Activated B cell treated with CpG ODN at 0.5 μM for 24 hours (primary cell): ENCODE results near the gene PLG. TPM values are rescaled to one million over a fixed set of nuclear protein-coding genes. Genes with fewer than 3 reads are reported as not detected.
"Not testable (repeated sequence)": the region's sequence is repeated elsewhere in the genome, so short reads cannot be mapped to it uniquely, and the experiment has no call there.

Experiments
- ATAC-seq: fragments of 200-7000 bp; cut with Tn5 transposase; one replicate; pipeline ENCODE4 v1.10.0; 2021; ENCODE audit warnings: low read depth, mild to moderate bottlenecking, moderate library complexity
- CTCF ChIA-PET: fragments of 350-600 bp; sonication (Branson Sonifier 250); formaldehyde crosslinking; loops from one replicate; lab custom pipeline; 2021; ENCODE audit warnings: antibody characterized with exemption; lab: Charles Lee
- POLR2A ChIA-PET: fragments of 350-600 bp; sonication (Branson Sonifier 250); formaldehyde crosslinking; loops from one replicate; lab custom pipeline; 2021; ENCODE audit warnings: antibody characterized with exemption; lab: Charles Lee
- DNase-seq: peaks from one replicate; pipeline ENCODE4 v3.0.0; 2022
- H3K27ac Mint-ChIP-seq: one replicate; pipeline ENCODE4 v1.8.0; 2020; ENCODE audit warnings: mixed read lengths
- H3K27me3 Mint-ChIP-seq: one replicate; pipeline ENCODE4 v1.8.0; 2021; ENCODE audit warnings: mixed read lengths
- H3K36me3 Mint-ChIP-seq: one replicate; pipeline ENCODE4 v1.8.0; 2021; ENCODE audit warnings: low read depth, mixed read lengths
- H3K4me1 Mint-ChIP-seq: one replicate; pipeline ENCODE4 v1.8.0; 2021; ENCODE audit warnings: mixed read lengths
- H3K4me3 Mint-ChIP-seq: one replicate; pipeline ENCODE4 v1.8.0; 2020; ENCODE audit warnings: mild to moderate bottlenecking, mixed read lengths
- H3K9me3 Mint-ChIP-seq: one replicate; pipeline ENCODE4 v1.8.0; 2020; ENCODE audit warnings: mixed read lengths
- CTCF ChIP-seq: fragments of 200-600 bp; IDR thresholded peaks from one replicate; pipeline ENCODE4 v1.8.0; 2022; ENCODE audit warnings: antibody characterized with exemption, mild to moderate bottlenecking
- intact Hi-C: fragments of 100-400 bp; cut with micrococcal nuclease; formaldehyde crosslinking; loops from one replicate; pipeline ENCODE4 v1.15.1; 2024
- total RNA-seq: library from RNA; stranded (reverse); gene quantifications from 2 replicates; pipeline ENCODE4 v1.2.3, GENCODE V29; 2022

PLG gene
- total RNA-seq, 1 donor from 2014 or later = 0.31 TPM

GRCh38 chr6:160692369-160692959, 9.6 kb upstream of the PLG start:
- Mint-ChIP-seq H3K36me3 (no peaks in the 10 kb centered on the region), H3K27me3 (no peaks in the 10 kb centered on the region), H3K4me1 (no peaks in the 10 kb centered on the region), H3K4me3 (no peak overlapping the region), H3K27ac (no peak overlapping the region), H3K9me3 (no peaks in the 10 kb centered on the region)
- POLR2A ChIA-PET = no interaction called here
- DNase-seq (no peak), ATAC-seq (no peak)
- no peak for TF ChIP-seq CTCF
- intact Hi-C loops = no loop called here
- CTCF ChIA-PET = interaction anchor here (0.7 kb wide), 1 partner anchor 25 kb away, joined by 3 read pairs; no protein-coding TSS in a partner anchor

- H3K27me3 Mint-ChIP-seq, H3K27ac Mint-ChIP-seq, intact Hi-C loops, H3K36me3 Mint-ChIP-seq, H3K9me3 Mint-ChIP-seq, H3K4me1 Mint-ChIP-seq, POLR2A ChIA-PET, CTCF ChIA-PET, H3K4me3 Mint-ChIP-seq, DNase-seq, ATAC-seq: not testable (repeated sequence)
Observed at GRCh38 chr6:160695025-160695424, 7.0 kb upstream of the PLG start.

- H3K9me3 Mint-ChIP-seq, POLR2A ChIA-PET, H3K27me3 Mint-ChIP-seq: not testable (repeated sequence)
Observed at GRCh38 chr6:160695622-160696021, 6.4 kb upstream of the PLG start.

GRCh38 chr6:160696884-160697283, 5.2 kb upstream of the PLG start:
- H3K9me3 Mint-ChIP-seq, POLR2A ChIA-PET, ATAC-seq, H3K4me1 Mint-ChIP-seq, H3K36me3 Mint-ChIP-seq, H3K4me3 Mint-ChIP-seq, H3K27me3 Mint-ChIP-seq, intact Hi-C loops, H3K27ac Mint-ChIP-seq, CTCF ChIA-PET, DNase-seq: not testable (repeated sequence)

More at GRCh38 chr6:160695622-160696021, 6.4 kb upstream of the PLG start:
- intact Hi-C loops, CTCF ChIA-PET, H3K27ac Mint-ChIP-seq, H3K36me3 Mint-ChIP-seq, ATAC-seq, H3K4me3 Mint-ChIP-seq, H3K4me1 Mint-ChIP-seq, DNase-seq: not testable (repeated sequence)

- TF ChIP-seq CTCF = no peak
- POLR2A ChIA-PET = no interaction called here
- CTCF ChIA-PET = no interaction called here
- H3K9me3 Mint-ChIP-seq = no peaks in the 10 kb centered on the region
- H3K4me1 Mint-ChIP-seq = no peaks in the 10 kb centered on the region
- no peak overlapping the region for H3K4me3 Mint-ChIP-seq
- intact Hi-C loops = no loop called here
- no peaks in the 10 kb centered on the region for H3K36me3 Mint-ChIP-seq
- DNase-seq (no peak), ATAC-seq (no peak)
- H3K27me3 Mint-ChIP-seq = peaks cover 9% of the 10 kb centered on the region
- no peak overlapping the region for H3K27ac Mint-ChIP-seq
Observed at GRCh38 chr6:160697826-160698225, 4.2 kb upstream of the PLG start.

DNA sequence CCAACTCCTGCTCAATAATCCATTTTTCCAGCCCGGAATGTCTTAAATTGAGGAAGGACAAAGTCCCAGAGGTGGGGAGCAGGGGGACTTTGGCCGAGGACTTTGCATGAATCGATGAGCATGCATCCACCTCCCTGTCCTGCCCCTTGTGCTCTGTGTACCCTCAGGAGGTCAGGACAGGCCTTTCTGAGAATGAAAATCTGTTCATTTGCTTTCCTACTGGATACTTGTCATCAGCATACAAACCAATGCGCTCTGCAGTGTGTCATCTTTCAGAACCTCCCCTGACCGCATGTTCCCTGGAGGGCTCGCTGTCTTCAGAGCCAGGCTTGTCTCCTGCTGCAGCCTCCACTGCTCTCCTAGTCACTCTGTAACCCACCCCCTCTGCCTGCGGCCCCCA, 2.6 kb downstream of the PLG start:
- intact Hi-C loops, CTCF ChIA-PET, ATAC-seq, H3K4me1 Mint-ChIP-seq, DNase-seq, H3K36me3 Mint-ChIP-seq, POLR2A ChIA-PET, H3K27ac Mint-ChIP-seq, H3K4me3 Mint-ChIP-seq, H3K9me3 Mint-ChIP-seq: not testable (repeated sequence)
- peaks cover 20% of the 10 kb centered on the region for H3K27me3 Mint-ChIP-seq

DNA sequence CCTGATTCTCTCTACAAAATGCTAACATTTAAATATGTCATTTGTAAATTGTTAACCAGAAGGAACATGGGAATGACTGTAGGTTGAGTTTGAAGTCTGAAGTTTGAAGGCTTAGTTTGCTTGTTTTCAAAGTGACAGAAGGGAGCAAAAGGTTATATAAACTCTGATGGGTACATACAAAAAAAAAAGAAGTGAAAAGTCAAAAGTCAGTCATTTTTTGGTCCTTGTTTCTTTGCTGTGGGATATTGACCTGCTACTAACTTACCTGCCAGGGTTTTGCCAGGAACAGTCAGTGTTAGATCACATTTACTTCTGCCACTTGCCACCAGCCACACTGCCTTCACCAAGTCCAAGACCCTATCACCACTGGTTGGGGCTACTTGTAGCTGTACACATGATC, 6.9 kb downstream of the PLG start:
- POLR2A ChIA-PET, CTCF ChIA-PET, H3K36me3 Mint-ChIP-seq, H3K4me1 Mint-ChIP-seq, DNase-seq, intact Hi-C loops, H3K27ac Mint-ChIP-seq, ATAC-seq, H3K4me3 Mint-ChIP-seq, H3K9me3 Mint-ChIP-seq: not testable (repeated sequence)
- H3K27me3 Mint-ChIP-seq = peaks cover 11% of the 10 kb centered on the region
